Skin epidermis (tissue), 12 donors: Measurements from ENCODE around the gene TRDN.
A peak's percentile ranks its signal among the peaks of the same experiment; 100 is the strongest.
"Not testable (repeated sequence)": the region's sequence is repeated elsewhere in the genome, so short reads cannot be mapped to it uniquely, and the experiment has no call there.

Experiments
- H3K27ac ChIP-seq, 21 experiments: fragments of 200-600 bp; sonication (generic) in 11 of 21; one replicate each; pipeline ENCODE4 v1.5.0; 2020; ENCODE audit warnings: mild to moderate bottlenecking in 3 of 21, inconsistent platforms in 2 of 21, moderate library complexity in 2 of 21
- H3K4me3 ChIP-seq, 7 experiments: fragments of 200-600 bp; sonication (generic) in 2 of 7; one replicate each; pipeline ENCODE4 v1.5.0; 2020; ENCODE audit warnings: inconsistent platforms in 2 of 7, mild to moderate bottlenecking in 2 of 7, moderate library complexity in 1 of 7

Gene TRDN

GRCh38 chr6:123524781-123525180, 112.0 kb downstream of the TRDN start:
- Histone ChIP-seq H3K4me3 (no peak overlapping the region), H3K27ac (no peak overlapping the region)

GRCh38 chr6:123520217-123520616, 116.5 kb downstream of the TRDN start:
- Histone ChIP-seq H3K27ac (no peak overlapping the region), H3K4me3 (no peak overlapping the region)

- no peak overlapping the region for H3K27ac ChIP-seq
- no peak overlapping the region for H3K4me3 ChIP-seq
Observed at GRCh38 chr6:123519189-123519505, 117.6 kb downstream of the TRDN start.

- Histone ChIP-seq H3K4me3 (no peak overlapping the region), H3K27ac (peak overlapping the region in 1 of 21 experiments; percentile 17)
Observed at GRCh38 chr6:123518441-123519188, 118.1 kb downstream of the TRDN start.

- Histone ChIP-seq H3K27ac (no peak overlapping the region), H3K4me3 (no peak overlapping the region)
Observed at GRCh38 chr6:123515715-123516114, 121.0 kb downstream of the TRDN start.

GRCh38 chr6:123509112-123509511, 127.6 kb downstream of the TRDN start:
- H3K4me3 ChIP-seq, result no peak overlapping the region
- H3K27ac ChIP-seq, result no peak overlapping the region

GRCh38 chr6:123508290-123508689, 128.5 kb downstream of the TRDN start:
- Histone ChIP-seq H3K27ac (no peak overlapping the region), H3K4me3 (no peak overlapping the region)

- no peak overlapping the region for H3K27ac ChIP-seq
- H3K4me3 ChIP-seq, result no peak overlapping the region
Observed at GRCh38 chr6:123507582-123507981, 129.2 kb downstream of the TRDN start.

- Histone ChIP-seq H3K27ac (no peak overlapping the region), H3K4me3 (no peak overlapping the region)
Observed at GRCh38 chr6:123503619-123504018, 133.1 kb downstream of the TRDN start.

- Histone ChIP-seq H3K4me3 (no peak overlapping the region), H3K27ac (no peak overlapping the region)
Observed at GRCh38 chr6:123497025-123497424, 139.7 kb downstream of the TRDN start.

GRCh38 chr6:123489589-123489988, 147.2 kb downstream of the TRDN start:
- Histone ChIP-seq H3K4me3 (no peak overlapping the region), H3K27ac (no peak overlapping the region)

GRCh38 chr6:123480986-123481385, 155.8 kb downstream of the TRDN start:
- no peak overlapping the region for H3K27ac ChIP-seq
- H3K4me3 ChIP-seq, result no peak overlapping the region

- not testable (repeated sequence) for H3K4me3 ChIP-seq, H3K27ac ChIP-seq
Observed at GRCh38 chr6:123472025-123472702, 164.6 kb downstream of the TRDN start.

GRCh38 chr6:123467392-123467791, 169.4 kb downstream of the TRDN start:
- Histone ChIP-seq H3K27ac (no peak overlapping the region), H3K4me3 (no peak overlapping the region)

GRCh38 chr6:123462152-123462551, 174.6 kb downstream of the TRDN start:
- no peak overlapping the region for H3K27ac ChIP-seq
- no peak overlapping the region for H3K4me3 ChIP-seq

GRCh38 chr6:123458218-123458617, 178.5 kb downstream of the TRDN start:
- H3K27ac ChIP-seq, result no peak overlapping the region
- H3K4me3 ChIP-seq, result no peak overlapping the region

GRCh38 chr6:123456836-123457235, 179.9 kb downstream of the TRDN start:
- H3K27ac ChIP-seq, result no peak overlapping the region
- no peak overlapping the region for H3K4me3 ChIP-seq

GRCh38 chr6:123454448-123454847, 182.3 kb downstream of the TRDN start:
- no peak overlapping the region for H3K27ac ChIP-seq
- H3K4me3 ChIP-seq, result no peak overlapping the region

GRCh38 chr6:123453071-123453470, 183.7 kb downstream of the TRDN start:
- not testable (repeated sequence) for H3K27ac ChIP-seq, H3K4me3 ChIP-seq

GRCh38 chr6:123448306-123448884, 188.4 kb downstream of the TRDN start:
- no peak overlapping the region for H3K27ac ChIP-seq

GRCh38 chr6:123447315-123447937, 189.3 kb downstream of the TRDN start:
- Histone ChIP-seq H3K27ac (no peak overlapping the region), H3K4me3 (no peak overlapping the region)

More at GRCh38 chr6:123448306-123448884, 188.4 kb downstream of the TRDN start:
- H3K4me3 ChIP-seq, result no peak overlapping the region
